ENCODE data around the gene ZBTB12. TPM values are rescaled to one million over a fixed set of nuclear protein-coding genes. Genes with fewer than 3 reads are reported as not detected.
"Not testable (repeated sequence)": the region's sequence is repeated elsewhere in the genome, so short reads cannot be mapped to it uniquely, and the experiment has no call there.

The ZBTB12 gene
- total RNA-seq, 1 donor from 2014 or later = 3.6 TPM

GRCh38 chr6:31876357-31876756 lies 25.5 kb downstream of the ZBTB12 start:
- DNase-seq (ENCODE audit: low read depth in 2 of 2) = no peak

GRCh38 chr6:31875877-31876276 lies 26.0 kb downstream of the ZBTB12 start:
- DNase-seq (ENCODE audit: low read depth in 2 of 2) = no peak

GRCh38 chr6:31874836-31875572 lies 26.9 kb downstream of the ZBTB12 start:
- DNase-seq (ENCODE audit: low read depth in 2 of 2) = no peak

GRCh38 chr6:31874084-31874670 lies 27.7 kb downstream of the ZBTB12 start:
- DNase-seq (ENCODE audit: low read depth in 2 of 2) = no peak

GRCh38 chr6:31871046-31871659 lies 30.7 kb downstream of the ZBTB12 start:
- no peak for DNase-seq (ENCODE audit: low read depth in 2 of 2)

GRCh38 chr6:31870385-31870921 lies 31.4 kb downstream of the ZBTB12 start:
- no peak for DNase-seq (ENCODE audit: low read depth in 2 of 2)

GRCh38 chr6:31869343-31869742 lies 32.5 kb downstream of the ZBTB12 start:
- DNase-seq (ENCODE audit: low read depth in 2 of 2) = no peak

- DNase-seq (ENCODE audit: low read depth in 2 of 2) = not testable (repeated sequence)
Measured at GRCh38 chr6:31868658-31868971, 33.3 kb downstream of the ZBTB12 start.

- no peak for DNase-seq (ENCODE audit: low read depth in 2 of 2)
Measured at GRCh38 chr6:31865205-31866118, 36.4 kb downstream of the ZBTB12 start.

GRCh38 chr6:31864818-31865204 lies 37.1 kb downstream of the ZBTB12 start:
- DNase-seq (ENCODE audit: low read depth in 2 of 2) = no peak

- not testable (repeated sequence) for DNase-seq (ENCODE audit: low read depth in 2 of 2)
Measured at GRCh38 chr6:31864123-31864562, 37.7 kb downstream of the ZBTB12 start.

- DNase-seq (ENCODE audit: low read depth in 2 of 2) = peak; percentile 99 to 100
Measured at GRCh38 chr6:31862344-31863235, 39.3 kb downstream of the ZBTB12 start, which contains the start of gene NEU1. Gene NEU1, minus strand, starts transcription at chr6:31862821. Its CDS starts 45 bp downstream, at chr6:31862776.

GRCh38 chr6:31861919-31862343 lies 40.0 kb downstream of the ZBTB12 start:
- DNase-seq (ENCODE audit: low read depth in 2 of 2) = no peak

- no peak for DNase-seq (ENCODE audit: low read depth in 2 of 2)
Measured at GRCh38 chr6:31861150-31861549, 40.7 kb downstream of the ZBTB12 start.

- DNase-seq (ENCODE audit: low read depth in 2 of 2) = no peak
Measured at GRCh38 chr6:31860349-31860748, 41.5 kb downstream of the ZBTB12 start.

GRCh38 chr6:31859923-31860322 lies 42.0 kb downstream of the ZBTB12 start:
- no peak for DNase-seq (ENCODE audit: low read depth in 2 of 2)

- DNase-seq (ENCODE audit: low read depth in 2 of 2) = no peak
Measured at GRCh38 chr6:31858707-31859106, 43.2 kb downstream of the ZBTB12 start.

- not testable (repeated sequence) for DNase-seq (ENCODE audit: low read depth in 2 of 2)
Measured at GRCh38 chr6:31857774-31858173, 44.1 kb downstream of the ZBTB12 start.

- not testable (repeated sequence) for DNase-seq (ENCODE audit: low read depth in 2 of 2)
Measured at GRCh38 chr6:31851980-31852718, 49.7 kb downstream of the ZBTB12 start.

GRCh38 chr6:31851485-31851832 lies 50.4 kb downstream of the ZBTB12 start:
- no peak for DNase-seq (ENCODE audit: low read depth in 2 of 2)

Measured in lung microvascular endothelial cell (primary cell).